Medulla oblongata (tissue), 1 donor: ENCODE data around the gene PFDN2.

ENCODE experiments used
- DNase-seq: peaks from one replicate; pipeline ENCODE4 v3.0.0-alpha.2; 2015; ENCODE audit errors: extremely low spot score

PFDN2 gene, protein sequence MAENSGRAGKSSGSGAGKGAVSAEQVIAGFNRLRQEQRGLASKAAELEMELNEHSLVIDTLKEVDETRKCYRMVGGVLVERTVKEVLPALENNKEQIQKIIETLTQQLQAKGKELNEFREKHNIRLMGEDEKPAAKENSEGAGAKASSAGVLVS

DNA sequence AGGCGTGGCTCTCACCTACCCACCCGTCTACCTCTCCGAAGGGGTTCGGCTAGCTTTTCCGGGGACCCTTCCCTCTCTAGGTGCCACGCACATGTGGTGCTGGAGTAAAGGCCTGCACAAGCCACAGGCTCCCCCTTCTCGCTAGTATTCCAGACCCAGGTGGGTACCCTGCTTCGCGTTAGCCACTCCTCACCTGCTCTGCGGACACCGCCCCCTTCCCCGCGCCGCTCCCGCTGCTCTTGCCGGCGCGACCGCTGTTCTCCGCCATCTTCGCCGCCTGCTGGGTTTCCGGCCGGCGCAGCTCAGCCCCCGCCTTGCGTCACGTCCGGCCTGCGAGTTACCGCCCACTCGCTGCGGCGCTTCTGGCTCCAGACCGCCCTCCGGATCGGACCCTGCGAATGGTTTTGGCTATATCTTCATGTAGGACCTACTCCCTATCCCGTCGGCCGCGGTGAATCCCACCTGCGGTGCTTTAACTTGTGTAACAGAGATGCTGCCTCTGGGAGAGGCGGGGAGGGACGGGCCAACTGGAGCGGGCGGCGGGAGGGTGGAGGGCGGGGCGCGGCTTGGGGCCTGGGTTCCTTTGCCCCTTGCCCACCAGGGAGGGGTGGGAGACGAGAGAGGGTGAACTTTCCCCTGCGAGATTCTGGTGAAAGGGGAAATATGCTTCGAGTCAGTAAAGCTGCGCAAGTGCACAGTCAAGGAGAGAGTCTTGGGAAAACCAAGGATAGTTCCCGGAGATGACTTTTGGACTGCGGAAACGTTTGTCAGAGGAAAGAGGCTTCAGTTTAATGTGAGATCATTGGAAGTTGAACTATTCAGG is at the start of gene PFDN2, which contains the start of gene NIT1:
TSS of gene PFDN2 (minus strand) at position 279 of the 823 bp plus-strand sequence. CDS start at position 268, 11 bp downstream.
TSS of gene NIT1 (plus strand) at position 347 of the 823 bp plus-strand sequence. CDS start at position 419, 72 bp downstream.
- DNase-seq, result peak; percentile 84

DNA sequence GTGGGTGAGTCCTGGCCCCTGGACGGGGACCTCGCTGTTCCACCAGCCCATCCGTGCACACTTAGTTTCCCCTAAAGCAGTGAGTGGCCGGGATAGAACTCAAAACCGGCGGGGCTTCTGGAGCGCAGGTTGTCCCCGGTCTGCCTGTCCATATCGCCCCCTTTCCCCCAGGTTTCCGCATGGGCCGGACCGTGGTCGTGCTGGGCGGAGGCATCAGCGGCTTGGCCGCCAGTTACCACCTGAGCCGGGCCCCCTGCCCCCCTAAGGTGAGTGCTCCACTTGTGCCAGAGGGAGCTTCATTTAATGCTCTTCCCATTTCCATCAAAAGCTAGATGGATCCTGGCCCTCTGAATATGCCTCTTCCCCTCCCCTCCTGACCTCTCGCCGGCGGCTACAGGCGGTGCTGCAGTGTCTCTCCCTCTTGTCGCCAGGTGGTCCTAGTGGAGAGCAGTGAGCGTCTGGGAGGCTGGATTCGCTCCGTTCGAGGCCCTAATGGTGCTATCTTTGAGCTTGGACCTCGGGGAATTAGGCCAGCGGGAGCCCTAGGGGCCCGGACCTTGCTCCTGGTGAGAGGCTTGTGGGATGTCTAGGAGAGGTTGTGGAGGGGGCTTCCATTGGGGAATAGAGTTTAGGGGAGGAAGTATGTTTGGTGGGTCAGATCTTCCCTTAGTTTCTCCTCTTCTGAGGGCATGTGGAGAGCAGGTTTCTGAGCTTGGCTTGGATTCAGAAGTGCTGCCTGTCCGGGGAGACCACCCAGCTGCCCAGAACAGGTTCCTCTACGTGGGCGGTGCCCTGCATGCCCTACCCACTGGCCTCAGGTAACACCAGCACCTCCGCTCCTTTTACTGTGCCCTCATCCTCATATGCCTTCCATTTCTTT is 49.1 kb upstream of the PFDN2 start:
- DNase-seq, result no peak

- peak; percentile 99 for DNase-seq
Observed at GRCh38 chr1:161165742-161166668, 48.2 kb upstream of the PFDN2 start, which contains the start of gene PPOX. TSS of gene PPOX (plus strand) at chr1:161166426. CDS start at chr1:161166848, 422 bp downstream.

DNA sequence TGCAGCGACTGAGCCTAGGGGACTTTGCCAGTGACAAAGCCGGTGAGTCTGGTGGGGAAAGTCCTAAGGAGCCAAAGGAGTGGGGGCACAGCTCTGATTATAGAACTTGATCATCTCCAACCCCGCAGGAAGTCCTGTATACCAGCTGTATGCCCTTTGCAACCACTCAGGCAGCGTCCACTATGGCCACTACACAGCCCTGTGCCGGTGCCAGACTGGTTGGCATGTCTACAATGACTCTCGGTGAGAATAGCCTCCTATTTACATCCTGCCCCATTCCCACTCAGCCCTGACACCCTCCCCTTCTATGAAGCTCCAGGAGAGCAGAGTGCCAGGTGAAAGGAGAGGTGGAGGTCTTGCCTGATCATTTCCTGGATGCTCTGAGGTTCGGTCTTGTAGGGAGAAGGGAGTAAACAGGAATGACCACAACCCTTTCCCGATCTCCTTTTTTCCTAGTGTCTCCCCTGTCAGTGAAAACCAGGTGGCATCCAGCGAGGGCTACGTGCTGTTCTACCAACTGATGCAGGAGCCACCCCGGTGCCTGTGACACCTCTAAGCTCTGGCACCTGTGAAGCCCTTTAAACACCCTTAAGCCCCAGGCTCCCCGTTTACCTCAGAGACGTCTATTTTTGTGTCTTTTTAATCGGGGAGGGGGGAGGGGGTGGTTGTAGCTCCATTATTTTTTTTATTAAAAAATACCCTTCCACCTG is 47.2 kb upstream of the PFDN2 start:
- DNase-seq, result no peak

DNA sequence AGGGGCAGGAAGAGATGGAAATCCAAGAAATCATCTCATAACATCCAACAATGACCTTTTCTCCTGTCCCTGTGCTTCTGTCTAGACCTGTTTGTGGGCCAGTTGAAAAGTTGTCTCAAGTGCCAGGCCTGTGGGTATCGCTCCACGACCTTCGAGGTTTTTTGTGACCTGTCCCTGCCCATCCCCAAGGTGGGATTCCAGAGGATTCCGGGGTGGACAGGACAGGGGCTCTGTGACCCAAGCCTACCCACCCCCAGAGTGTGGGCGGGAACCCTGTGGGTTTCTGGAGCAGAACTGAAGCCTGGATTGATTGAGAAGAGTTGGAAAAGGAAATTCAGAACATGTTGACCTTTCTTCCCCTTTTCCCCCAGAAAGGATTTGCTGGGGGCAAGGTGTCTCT is 46.0 kb upstream of the PFDN2 start:
- DNase-seq, result no peak

DNA sequence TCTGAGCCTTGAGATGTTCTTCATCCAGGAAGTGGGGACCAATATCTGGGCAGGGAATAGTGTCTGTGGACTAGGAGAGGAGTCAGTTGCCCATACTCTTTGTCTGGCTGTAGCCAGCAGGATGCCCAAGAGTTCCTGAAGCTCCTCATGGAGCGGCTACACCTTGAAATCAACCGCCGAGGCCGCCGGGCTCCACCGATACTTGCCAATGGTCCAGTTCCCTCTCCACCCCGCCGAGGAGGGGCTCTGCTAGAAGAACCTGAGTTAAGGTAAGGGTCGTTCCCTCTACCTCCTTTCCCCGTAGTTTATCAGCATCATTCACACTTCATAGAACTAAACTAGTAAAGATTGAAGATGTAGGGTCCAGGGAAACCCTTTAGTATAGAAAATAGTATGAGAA is 45.0 kb upstream of the PFDN2 start:
- DNase-seq, result no peak

GRCh38 chr1:161162052-161162451 is 44.2 kb upstream of the PFDN2 start:
- DNase-seq, result no peak

- no peak for DNase-seq
Observed at GRCh38 chr1:161161652-161162051, 43.8 kb upstream of the PFDN2 start.

- DNase-seq, result no peak
Observed at GRCh38 chr1:161160671-161161145, 42.9 kb upstream of the PFDN2 start.

- no peak for DNase-seq
Observed at GRCh38 chr1:161159913-161160243, 42.0 kb upstream of the PFDN2 start.

- peak; percentile 96 for DNase-seq
Observed at GRCh38 chr1:161159087-161159912, 41.5 kb upstream of the PFDN2 start, which contains the start of gene USP21. TSS of gene USP21 (plus strand) at chr1:161159500. CDS start at chr1:161160641, 1,141 bp downstream.

- DNase-seq, result no peak
Observed at GRCh38 chr1:161158316-161159010, 40.6 kb upstream of the PFDN2 start.

GRCh38 chr1:161157867-161158266 is 40.0 kb upstream of the PFDN2 start:
- DNase-seq, result no peak

GRCh38 chr1:161153682-161154337 is 36.0 kb upstream of the PFDN2 start, which contains the start of gene UFC1:
TSS of gene UFC1 (plus strand) at chr1:161153978. CDS start at chr1:161153998, 20 bp downstream.
- DNase-seq, result peak; percentile 96

DNA sequence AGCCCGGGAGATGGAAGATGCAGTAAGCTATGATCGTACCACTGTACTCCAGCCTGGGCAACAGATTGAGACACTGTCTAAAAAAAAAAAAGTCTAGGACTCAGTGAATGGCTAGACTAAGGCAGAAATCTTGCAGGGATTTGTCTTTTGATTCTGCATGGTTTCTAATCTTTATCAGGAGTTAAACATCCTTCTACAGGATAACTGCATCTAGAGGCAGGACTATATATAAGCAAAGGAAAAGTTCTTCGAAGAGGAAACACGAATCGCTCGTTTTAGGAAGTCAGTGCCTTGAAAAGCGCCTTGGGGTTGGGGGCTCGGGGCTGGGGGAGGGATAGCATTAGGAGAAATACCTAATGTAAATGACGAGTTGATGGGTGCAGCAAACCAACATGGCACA is 35.3 kb upstream of the PFDN2 start:
- DNase-seq, result no peak

DNA sequence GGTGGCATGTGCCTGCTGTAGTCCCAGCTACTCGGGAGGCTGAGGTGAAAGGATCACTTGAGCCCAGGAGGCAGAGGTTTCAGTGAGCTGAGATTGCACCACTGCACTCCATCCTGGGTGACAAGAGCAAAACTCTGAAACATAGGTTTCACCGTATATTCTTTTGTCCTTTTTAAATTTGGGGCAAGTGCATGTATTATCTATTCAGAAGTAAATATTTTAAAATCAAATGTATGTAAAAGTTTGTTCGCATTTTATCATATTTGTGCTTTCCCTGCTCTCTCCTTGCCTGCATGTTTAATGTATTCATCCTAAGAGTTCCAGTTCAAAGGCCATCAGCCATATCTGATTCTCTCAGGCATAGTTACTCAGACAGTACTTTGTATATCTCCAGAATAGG is 28.0 kb upstream of the PFDN2 start:
- no peak for DNase-seq

DNA sequence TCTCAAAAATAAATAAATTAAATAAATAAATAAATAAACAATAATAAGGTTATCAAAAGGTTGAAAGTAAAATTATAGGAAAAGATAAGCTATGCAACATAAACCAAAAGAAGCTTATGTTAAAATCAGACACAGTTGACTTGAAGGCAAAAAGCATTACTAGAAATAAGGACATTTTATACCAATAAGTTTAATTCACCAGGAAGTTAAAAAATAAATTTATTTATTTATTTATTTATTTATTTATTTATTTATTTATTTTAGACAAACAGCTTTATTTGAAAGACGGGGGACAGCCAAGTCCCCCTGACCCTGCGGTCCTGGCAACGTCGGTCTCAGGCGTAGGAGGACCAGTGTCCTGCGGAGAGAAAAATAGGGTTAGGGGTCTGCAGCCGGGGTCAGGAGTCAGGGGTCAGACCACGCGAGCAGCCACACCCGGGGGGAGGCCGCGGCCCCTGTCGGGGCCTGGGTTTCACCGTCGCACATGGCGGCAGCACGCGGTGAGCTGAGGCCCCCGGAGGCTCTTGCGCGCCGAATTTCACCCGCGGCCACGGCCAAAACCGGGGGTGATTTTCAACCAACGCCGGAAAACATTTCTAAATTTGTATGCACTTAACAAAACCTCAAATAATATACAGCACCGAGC is 23.0 kb upstream of the PFDN2 start:
- DNase-seq, result no peak

DNA sequence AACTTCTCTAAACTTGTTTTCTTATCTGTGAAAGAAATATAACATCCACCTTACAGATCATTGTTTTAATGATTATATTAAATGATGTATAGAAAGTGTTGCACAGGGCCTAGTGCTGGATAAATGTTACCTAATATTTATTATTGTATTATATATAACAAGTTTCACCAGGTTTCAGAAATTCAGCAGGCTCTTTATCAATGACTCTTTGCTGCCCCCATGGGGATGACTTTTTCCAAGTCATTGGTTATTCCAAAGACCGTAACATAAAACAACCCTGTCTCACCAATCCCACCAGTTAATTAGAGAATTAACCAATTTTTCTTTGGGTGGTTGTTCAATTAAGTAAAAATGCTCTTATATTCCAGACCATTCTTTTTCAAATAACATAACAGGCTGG is 21.9 kb upstream of the PFDN2 start:
- peak; percentile 62 for DNase-seq
